RWPE1 (cell line): ENCODE results near the gene BEND5.

Source experiments
- CTCF ChIA-PET: fragments of 350-600 bp; sonication (Branson Sonifier 250); formaldehyde crosslinking; extraction: SDS; loops from one replicate; lab custom pipeline; 2021; lab: Yijun Ruan, JAX
- POLR2A ChIA-PET: fragments of 400-600 bp; formaldehyde crosslinking; extraction: SDS; loops from one replicate; lab custom pipeline; 2020; ENCODE audit warnings: antibody characterized with exemption; ENCODE audit not compliant: low non-redundant PET; lab: Yijun Ruan, JAX
- DNase-seq: peaks from one replicate; pipeline ENCODE4 v3.0.0; 2012; ENCODE audit warnings: low spot score
- H3K27ac ChIP-seq: fragments of 450-650 bp; 2 replicates; pipeline ENCODE4 v1.5.1; 2017
- TF ChIP-seq, protein P1 (sequence below): fragments of 450-650 bp; conservative IDR thresholded peaks from 2 replicates; pipeline ENCODE4 v1.5.1; 2017; ENCODE audit warnings: low read depth, mild to moderate bottlenecking

The BEND5 gene

DNA sequence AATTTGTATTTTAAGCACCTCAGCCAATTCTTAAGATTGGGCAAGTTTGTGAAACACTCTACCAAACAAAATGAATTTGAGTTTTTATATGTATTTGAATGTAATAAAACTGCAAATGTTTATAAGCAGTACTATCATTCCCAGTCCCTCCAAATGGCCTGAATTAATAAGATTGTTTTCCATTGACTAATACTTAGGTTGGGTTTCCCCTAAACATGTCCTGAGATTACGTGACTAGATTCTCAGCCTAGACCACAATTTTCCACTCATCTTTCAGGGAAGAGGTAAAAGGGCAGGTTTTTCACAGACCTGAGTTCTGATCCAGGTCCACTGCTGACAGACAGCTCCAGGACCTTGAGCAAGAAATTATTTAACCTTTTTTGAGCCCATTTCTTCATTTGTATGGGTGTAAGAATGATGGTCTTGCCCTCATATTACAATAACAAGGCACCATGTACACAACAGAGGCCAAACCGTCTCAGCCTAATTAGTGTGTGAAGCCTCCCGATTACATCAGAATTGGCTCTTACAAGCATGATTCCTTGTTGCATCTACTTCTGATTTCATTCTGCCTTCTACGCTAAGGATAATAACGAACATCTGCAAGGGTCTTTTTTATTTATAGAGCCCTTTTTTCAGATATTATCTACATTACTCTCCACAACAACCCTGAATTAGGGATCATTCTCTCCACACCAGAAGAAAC lies 51.2 kb downstream of the BEND5 start:
- CTCF ChIA-PET, result no interaction called here
- no peak overlapping the region for H3K27ac ChIP-seq
- TF ChIP-seq, protein P1, sequence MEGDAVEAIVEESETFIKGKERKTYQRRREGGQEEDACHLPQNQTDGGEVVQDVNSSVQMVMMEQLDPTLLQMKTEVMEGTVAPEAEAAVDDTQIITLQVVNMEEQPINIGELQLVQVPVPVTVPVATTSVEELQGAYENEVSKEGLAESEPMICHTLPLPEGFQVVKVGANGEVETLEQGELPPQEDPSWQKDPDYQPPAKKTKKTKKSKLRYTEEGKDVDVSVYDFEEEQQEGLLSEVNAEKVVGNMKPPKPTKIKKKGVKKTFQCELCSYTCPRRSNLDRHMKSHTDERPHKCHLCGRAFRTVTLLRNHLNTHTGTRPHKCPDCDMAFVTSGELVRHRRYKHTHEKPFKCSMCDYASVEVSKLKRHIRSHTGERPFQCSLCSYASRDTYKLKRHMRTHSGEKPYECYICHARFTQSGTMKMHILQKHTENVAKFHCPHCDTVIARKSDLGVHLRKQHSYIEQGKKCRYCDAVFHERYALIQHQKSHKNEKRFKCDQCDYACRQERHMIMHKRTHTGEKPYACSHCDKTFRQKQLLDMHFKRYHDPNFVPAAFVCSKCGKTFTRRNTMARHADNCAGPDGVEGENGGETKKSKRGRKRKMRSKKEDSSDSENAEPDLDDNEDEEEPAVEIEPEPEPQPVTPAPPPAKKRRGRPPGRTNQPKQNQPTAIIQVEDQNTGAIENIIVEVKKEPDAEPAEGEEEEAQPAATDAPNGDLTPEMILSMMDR, result no peak
- POLR2A ChIA-PET, result no interaction called here
- DNase-seq, result no peak

DNA sequence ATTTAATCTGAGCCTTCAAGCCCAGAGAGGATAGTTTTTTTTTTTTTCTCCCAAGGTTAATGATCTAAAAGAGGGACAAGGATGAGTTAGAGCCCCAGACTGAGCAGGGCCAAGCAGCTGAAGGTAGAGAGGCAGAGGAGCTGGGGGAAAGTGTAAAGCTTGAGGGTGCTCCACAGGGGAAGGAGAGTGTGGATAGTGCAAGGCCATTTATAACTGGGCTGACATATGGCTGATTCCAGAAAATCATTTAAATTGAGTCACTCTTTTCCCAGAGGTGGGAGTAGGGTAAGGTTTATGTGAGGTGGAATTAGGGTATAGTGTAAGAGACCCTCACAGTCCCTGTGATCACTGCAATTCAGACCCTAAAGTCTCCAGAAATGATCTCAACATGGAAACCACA lies 55.8 kb downstream of the BEND5 start:
- no peak for DNase-seq
- no peak overlapping the region for H3K27ac ChIP-seq
- TF ChIP-seq, protein P1, result no peak
- CTCF ChIA-PET, result no interaction called here
- POLR2A ChIA-PET, result no interaction called here

DNA sequence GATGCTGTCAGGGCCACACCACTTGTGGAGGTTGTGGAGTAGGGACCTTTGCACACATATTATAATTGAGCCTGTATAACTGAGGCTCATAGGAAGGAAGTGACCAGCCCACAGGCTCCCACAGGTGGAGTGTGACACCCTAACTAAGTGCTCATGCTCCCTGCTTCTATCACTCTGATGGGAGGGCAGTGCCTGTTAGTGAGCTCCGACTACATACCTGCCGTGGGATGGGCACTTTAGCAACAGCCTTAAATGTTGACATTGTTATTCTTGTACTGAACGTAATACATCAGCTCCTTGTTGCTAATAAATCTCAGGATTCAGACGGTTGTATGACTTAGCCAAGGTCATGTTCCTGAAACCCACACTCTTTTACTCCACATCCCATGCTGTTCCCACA lies 58.0 kb downstream of the BEND5 start:
- no peak for DNase-seq
- POLR2A ChIA-PET, result no interaction called here
- CTCF ChIA-PET, result no interaction called here
- TF ChIP-seq, protein P1, result no peak
- H3K27ac ChIP-seq, result no peak overlapping the region

DNA sequence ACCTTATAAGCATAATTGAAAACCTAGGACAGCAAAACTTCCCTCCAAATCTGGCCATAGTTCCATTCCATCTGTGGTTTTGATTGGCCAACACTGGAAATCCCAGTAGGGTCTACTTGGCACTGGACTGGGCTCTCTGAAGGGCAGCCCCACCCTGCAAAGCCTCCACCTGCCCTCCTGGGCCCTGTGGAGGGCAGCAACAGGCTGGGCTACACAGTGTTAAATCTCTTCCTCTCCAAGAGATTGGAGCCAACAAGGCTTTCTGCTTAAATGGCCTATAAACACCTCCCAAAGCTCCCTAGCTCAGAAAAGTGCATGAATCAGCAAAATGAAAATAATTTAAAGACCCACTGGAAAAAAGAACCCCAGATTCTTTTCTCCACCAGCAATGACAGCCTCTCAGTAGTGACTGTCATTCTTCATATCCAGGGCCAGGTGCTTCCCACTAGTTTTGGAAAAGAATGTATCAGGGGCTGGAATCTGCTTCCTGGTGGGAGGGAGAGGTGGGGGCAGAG lies 58.5 kb downstream of the BEND5 start:
- POLR2A ChIA-PET, result no interaction called here
- CTCF ChIA-PET, result no interaction called here
- no peak overlapping the region for H3K27ac ChIP-seq
- TF ChIP-seq, protein P1, result no peak
- no peak for DNase-seq

DNA sequence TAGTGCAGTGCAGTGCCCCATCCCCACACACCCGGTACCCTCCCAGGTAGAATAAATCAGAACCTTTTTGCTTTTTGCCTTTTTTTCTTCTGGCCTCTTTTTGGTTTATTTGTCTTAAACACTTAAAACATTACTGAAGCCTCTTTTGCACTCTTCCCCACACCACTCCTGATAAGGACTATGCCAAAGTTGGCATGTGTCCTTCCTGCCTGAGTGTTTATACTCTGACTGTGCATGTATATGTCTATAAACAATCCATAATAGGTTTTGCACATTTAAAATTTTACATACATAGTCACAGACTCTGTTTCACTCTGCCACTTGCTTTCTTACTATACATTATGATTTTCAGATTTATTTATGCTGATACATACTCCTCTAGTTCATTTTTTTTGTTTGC lies 59.6 kb downstream of the BEND5 start:
- DNase-seq, result no peak
- ChIA-PET CTCF (no interaction called here), POLR2A (no interaction called here)
- no peak overlapping the region for H3K27ac ChIP-seq
- TF ChIP-seq, protein P1, result no peak

DNA sequence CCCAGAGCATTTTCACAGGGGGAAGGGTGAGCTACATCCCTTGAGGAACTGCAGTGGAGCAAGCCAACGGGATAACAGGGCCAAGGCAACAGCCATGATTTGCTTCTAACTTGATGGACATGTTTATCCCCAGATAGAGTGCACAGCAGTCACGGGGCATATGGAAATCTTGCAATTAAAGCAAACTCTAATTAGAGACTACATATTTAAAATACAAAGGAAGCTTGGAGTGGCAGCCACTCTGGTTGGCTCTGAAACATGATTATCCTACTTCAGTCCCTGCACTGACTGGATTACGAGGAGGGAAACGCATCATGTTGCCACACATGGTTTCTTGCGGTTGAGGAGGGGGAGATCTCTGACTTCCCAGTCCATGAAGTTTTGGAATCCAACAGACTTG lies 60.8 kb downstream of the BEND5 start:
- CTCF ChIA-PET, result interaction anchor here (0.5 kb wide), 1 partner anchor 32 kb away, joined by 3 read pairs; no protein-coding TSS in a partner anchor
- DNase-seq, result no peak
- POLR2A ChIA-PET, result no interaction called here
- no peak overlapping the region for H3K27ac ChIP-seq
- TF ChIP-seq, protein P1, result no peak
